ENCODE measurements around the gene ST7.
A peak's percentile ranks its signal among the peaks of the same experiment; 100 is the strongest.
"Not testable (repeated sequence)": the region's sequence is repeated elsewhere in the genome, so short reads cannot be mapped to it uniquely, and the experiment has no call there.

Gene ST7

GRCh38 chr7:116957874-116958273 lies 4.6 kb downstream of the ST7 start:
- no peak overlapping the region for H3K4me3 ChIP-seq (ENCODE audit: low read length)
- TF ChIP-seq ZNF274 (IDR thresholded peaks at IDR 0.05; ENCODE audit: low read depth, low read length), result no peak

GRCh38 chr7:116961966-116962673 lies 8.8 kb downstream of the ST7 start:
- H3K4me3 ChIP-seq (ENCODE audit: low read length), result not testable (repeated sequence)

- TF ChIP-seq ZNF274 (IDR thresholded peaks at IDR 0.05; ENCODE audit: low read depth, low read length), result no peak
- no peak overlapping the region for H3K4me3 ChIP-seq (ENCODE audit: low read length)
These were observed 9.9 kb downstream of the ST7 start for GRCh38 chr7:116963234-116963633.

- no peak overlapping the region for H3K4me3 ChIP-seq (ENCODE audit: low read length)
- TF ChIP-seq ZNF274 (IDR thresholded peaks at IDR 0.05; ENCODE audit: low read depth, low read length), result no peak
These were observed 13.3 kb downstream of the ST7 start for GRCh38 chr7:116966601-116967000.

GRCh38 chr7:116967254-116967922 lies 14.1 kb downstream of the ST7 start:
- no peak for TF ChIP-seq ZNF274 (IDR thresholded peaks at IDR 0.05; ENCODE audit: low read depth, low read length)
- H3K4me3 ChIP-seq (ENCODE audit: low read length), result no peak overlapping the region

GRCh38 chr7:116967983-116968382 lies 14.7 kb downstream of the ST7 start:
- TF ChIP-seq ZNF274 (IDR thresholded peaks at IDR 0.05; ENCODE audit: low read depth, low read length), result no peak
- H3K4me3 ChIP-seq (ENCODE audit: low read length), result no peak overlapping the region

GRCh38 chr7:116968631-116969030 lies 15.3 kb downstream of the ST7 start:
- H3K4me3 ChIP-seq (ENCODE audit: low read length), result no peak overlapping the region
- no peak for TF ChIP-seq ZNF274 (IDR thresholded peaks at IDR 0.05; ENCODE audit: low read depth, low read length)

GRCh38 chr7:116969371-116969902 lies 16.1 kb downstream of the ST7 start:
- no peak for TF ChIP-seq ZNF274 (IDR thresholded peaks at IDR 0.05; ENCODE audit: low read depth, low read length)
- H3K4me3 ChIP-seq (ENCODE audit: low read length), result no peak overlapping the region

GRCh38 chr7:116970238-116970910 lies 17.1 kb downstream of the ST7 start:
- no peak for TF ChIP-seq ZNF274 (IDR thresholded peaks at IDR 0.05; ENCODE audit: low read depth, low read length)
- H3K4me3 ChIP-seq (ENCODE audit: low read length), result peak overlapping the region; percentile 6; the same call in 1 of the 2 replicates

- H3K4me3 ChIP-seq (ENCODE audit: low read length), result peak overlapping the region; percentile 26; the same call in 1 of the 2 replicates
These were observed 17.9 kb downstream of the ST7 start for GRCh38 chr7:116971153-116971552.

- no peak overlapping the region for H3K4me3 ChIP-seq (ENCODE audit: low read length)
- TF ChIP-seq ZNF274 (IDR thresholded peaks at IDR 0.05; ENCODE audit: low read depth, low read length), result no peak
These were observed 18.6 kb downstream of the ST7 start for GRCh38 chr7:116971869-116972268.

- not testable (repeated sequence) for H3K4me3 ChIP-seq (ENCODE audit: low read length)
These were observed 21.7 kb downstream of the ST7 start for GRCh38 chr7:116975024-116975423.

GRCh38 chr7:116977172-116977571 lies 23.9 kb downstream of the ST7 start:
- no peak for TF ChIP-seq ZNF274 (IDR thresholded peaks at IDR 0.05; ENCODE audit: low read depth, low read length)
- no peak overlapping the region for H3K4me3 ChIP-seq (ENCODE audit: low read length)

- no peak for TF ChIP-seq ZNF274 (IDR thresholded peaks at IDR 0.05; ENCODE audit: low read depth, low read length)
These were observed 24.7 kb downstream of the ST7 start for GRCh38 chr7:116978006-116978405.

GRCh38 chr7:116979430-116979829 lies 26.1 kb downstream of the ST7 start:
- TF ChIP-seq ZNF274 (IDR thresholded peaks at IDR 0.05; ENCODE audit: low read depth, low read length), result no peak
- H3K4me3 ChIP-seq (ENCODE audit: low read length), result no peak overlapping the region

More at GRCh38 chr7:116978006-116978405, 24.7 kb downstream of the ST7 start:
- H3K4me3 ChIP-seq (ENCODE audit: low read length), result no peak overlapping the region
